GM18867 (cell line): ENCODE measurements around the gene ABCG8.

ENCODE experiments used
- ATAC-seq: cut with Tn5 transposase; IDR thresholded peaks from one replicate; pipeline ENCODE4 v1.9.1; 2021; ENCODE audit warnings: mild to moderate bottlenecking, moderate library complexity; ENCODE audit not compliant: unreplicated experiment

Gene ABCG8

GRCh38 chr2:43855292-43855691 is 16.5 kb downstream of the ABCG8 start:
- ATAC-seq: no peak

GRCh38 chr2:43872151-43872550 is 33.4 kb downstream of the ABCG8 start:
- no peak for ATAC-seq

GRCh38 chr2:43874776-43875451 is 36.1 kb downstream of the ABCG8 start:
- ATAC-seq: no peak

- ATAC-seq: peak; percentile 74
Observed at GRCh38 chr2:43877782-43878464, 39.2 kb downstream of the ABCG8 start.

- ATAC-seq: no peak
Observed at GRCh38 chr2:43879261-43879660, 40.5 kb downstream of the ABCG8 start.

- ATAC-seq: no peak
Observed at GRCh38 chr2:43880471-43880870, 41.7 kb downstream of the ABCG8 start.

GRCh38 chr2:43880952-43881351 is 42.2 kb downstream of the ABCG8 start:
- no peak for ATAC-seq

GRCh38 chr2:43882312-43882711 is 43.5 kb downstream of the ABCG8 start:
- ATAC-seq: no peak

GRCh38 chr2:43884689-43885088 is 45.9 kb downstream of the ABCG8 start:
- ATAC-seq: no peak

GRCh38 chr2:43885132-43885632 is 46.4 kb downstream of the ABCG8 start:
- no peak for ATAC-seq

- ATAC-seq: no peak
Observed at GRCh38 chr2:43887176-43887575, 48.4 kb downstream of the ABCG8 start.

- no peak for ATAC-seq
Observed at GRCh38 chr2:43889416-43889815, 50.6 kb downstream of the ABCG8 start.

GRCh38 chr2:43890855-43891254 is 52.1 kb downstream of the ABCG8 start:
- ATAC-seq: no peak

- no peak for ATAC-seq
Observed at GRCh38 chr2:43894743-43895142, 56.0 kb downstream of the ABCG8 start.

- ATAC-seq: no peak
Observed at GRCh38 chr2:43896906-43897305, 58.1 kb downstream of the ABCG8 start.

GRCh38 chr2:43897492-43897891 is 58.7 kb downstream of the ABCG8 start:
- no peak for ATAC-seq

- ATAC-seq: no peak
Observed at GRCh38 chr2:43898134-43898837, 59.5 kb downstream of the ABCG8 start.

GRCh38 chr2:43898838-43899346 is 60.1 kb downstream of the ABCG8 start:
- ATAC-seq: no peak

- ATAC-seq: no peak
Observed at GRCh38 chr2:43899589-43899988, 60.8 kb downstream of the ABCG8 start.

GRCh38 chr2:43905371-43905803 is 66.6 kb downstream of the ABCG8 start:
- ATAC-seq: peak; percentile 63

GRCh38 chr2:43905871-43906270 is 67.1 kb downstream of the ABCG8 start:
- ATAC-seq: no peak
